ENCODE data around the gene TLR1.
"Not testable (repeated sequence)": the region's sequence is repeated elsewhere in the genome, so short reads cannot be mapped to it uniquely, and the experiment has no call there.

The TLR1 gene

GRCh38 chr4:38785041-38785790 is 19.4 kb downstream of the TLR1 start:
- FAIRE-seq (no peak), DNase-seq (ENCODE audit: insufficient read length) (no peak)
- TF ChIP-seq POLR2AphosphoS5 (IDR thresholded peaks at IDR 0.05; ENCODE audit: low read depth, low read length) (no peak), TAF1 (IDR thresholded peaks at IDR 0.05; ENCODE audit: borderline replicate concordance, low read depth, low read length) (no peak), POLR2A (IDR thresholded peaks at IDR 0.05; ENCODE audit: low read depth, low read length) (no peak)

- no peak for DNase-seq (ENCODE audit: insufficient read length)
- TF ChIP-seq POLR2AphosphoS5 (IDR thresholded peaks at IDR 0.05; ENCODE audit: low read depth, low read length) = no peak
- no peak for TF ChIP-seq TAF1 (IDR thresholded peaks at IDR 0.05; ENCODE audit: borderline replicate concordance, low read depth, low read length)
- no peak for TF ChIP-seq POLR2A (IDR thresholded peaks at IDR 0.05; ENCODE audit: low read depth, low read length)
- FAIRE-seq = peak; percentile 80
Measured at GRCh38 chr4:38784141-38784540, 20.4 kb downstream of the TLR1 start.

- TF ChIP-seq POLR2AphosphoS5 (IDR thresholded peaks at IDR 0.05; ENCODE audit: low read depth, low read length) = no peak
- TF ChIP-seq POLR2A (IDR thresholded peaks at IDR 0.05; ENCODE audit: low read depth, low read length) = no peak
- no peak for TF ChIP-seq TAF1 (IDR thresholded peaks at IDR 0.05; ENCODE audit: borderline replicate concordance, low read depth, low read length)
- FAIRE-seq = no peak
- no peak for DNase-seq (ENCODE audit: insufficient read length)
Measured at GRCh38 chr4:38783109-38783460, 21.5 kb downstream of the TLR1 start.

GRCh38 chr4:38782452-38783108 is 22.0 kb downstream of the TLR1 start, which contains the start of gene TLR10:
TSS of gene TLR10 (minus strand) at chr4:38782990. CDS start at chr4:38775590, 7,400 bp downstream.
- peak; percentile 62 for FAIRE-seq
- no peak for DNase-seq (ENCODE audit: insufficient read length)

GRCh38 chr4:38781854-38782261 is 22.7 kb downstream of the TLR1 start:
- DNase-seq (ENCODE audit: insufficient read length) (no peak), FAIRE-seq (peak; percentile 91)
- peak; percentile 6; the same call in 1 of the 2 replicates for TF ChIP-seq TAF1 (IDR thresholded peaks at IDR 0.05; ENCODE audit: borderline replicate concordance, low read depth, low read length)
- TF ChIP-seq POLR2AphosphoS5 (IDR thresholded peaks at IDR 0.05; ENCODE audit: low read depth, low read length) = peak; percentile 83
- TF ChIP-seq POLR2A (IDR thresholded peaks at IDR 0.05; ENCODE audit: low read depth, low read length) = peak; percentile 51; the same call in 1 of the 2 replicates

More at GRCh38 chr4:38782452-38783108, 22.0 kb downstream of the TLR1 start, which contains the start of gene TLR10:
- TF ChIP-seq POLR2AphosphoS5 (IDR thresholded peaks at IDR 0.05; ENCODE audit: low read depth, low read length) (peak; percentile 53), POLR2A (IDR thresholded peaks at IDR 0.05; ENCODE audit: low read depth, low read length) (peak; percentile 64), TAF1 (IDR thresholded peaks at IDR 0.05; ENCODE audit: borderline replicate concordance, low read depth, low read length) (0 out of 2 replicates have a peak, but pooled peaks have one; percentile 53)

DNA sequence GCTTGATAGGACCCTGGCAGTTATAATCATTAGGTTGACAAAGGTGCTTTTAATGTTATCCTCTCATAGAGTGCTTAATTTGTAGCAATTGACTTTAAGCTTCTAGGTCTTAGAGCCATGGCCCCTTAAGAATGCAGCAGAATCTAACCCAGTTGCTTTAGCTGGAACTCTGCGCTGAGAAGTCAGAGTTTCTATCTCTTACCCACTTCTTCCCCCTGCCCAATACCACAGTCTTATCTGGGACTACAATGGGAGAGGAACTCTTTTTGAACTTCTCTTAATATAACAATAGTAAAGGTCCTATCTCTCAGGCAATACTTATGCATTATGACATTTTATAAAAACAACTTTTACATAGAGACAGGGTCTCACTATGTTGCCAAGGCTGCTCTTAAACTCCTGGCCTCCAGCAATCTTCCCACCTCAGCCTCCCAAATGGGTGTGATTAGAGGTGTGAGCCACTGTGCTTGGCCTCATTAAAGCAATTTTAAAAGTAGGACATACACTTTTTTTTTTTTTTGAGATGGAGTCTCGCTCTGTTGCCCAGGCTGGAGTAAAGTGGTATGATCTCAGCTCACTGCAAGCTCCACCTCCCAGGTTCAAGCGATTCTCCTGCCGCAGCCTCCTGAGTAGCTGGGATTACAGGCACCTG is 23.6 kb downstream of the TLR1 start:
- TF ChIP-seq TAF1 (IDR thresholded peaks at IDR 0.05; ENCODE audit: borderline replicate concordance, low read depth, low read length) = no peak
- TF ChIP-seq POLR2A (IDR thresholded peaks at IDR 0.05; ENCODE audit: low read depth, low read length) = no peak
- no peak for TF ChIP-seq POLR2AphosphoS5 (IDR thresholded peaks at IDR 0.05; ENCODE audit: low read depth, low read length)
- FAIRE-seq (peak; percentile 67), DNase-seq (ENCODE audit: insufficient read length) (no peak)

DNA sequence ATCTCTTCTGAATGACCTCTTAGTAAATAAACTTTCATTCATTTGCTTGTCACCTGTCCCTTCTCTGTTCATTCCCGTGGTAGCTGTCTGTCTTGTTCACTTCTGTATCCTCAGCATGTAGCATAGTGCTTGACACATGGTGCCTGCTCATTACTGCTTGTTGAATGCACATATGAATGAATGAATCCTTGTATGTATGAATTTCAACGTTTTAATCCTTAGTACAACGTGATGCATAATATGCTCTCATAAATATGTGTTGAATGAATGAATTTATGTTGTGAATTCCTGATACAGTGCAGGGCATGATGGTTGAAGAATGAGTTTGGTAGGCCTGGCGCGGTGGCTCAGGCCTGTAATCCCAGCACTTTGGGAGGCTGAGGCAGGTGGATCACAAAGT is 24.8 kb downstream of the TLR1 start:
- peak; percentile 84 for FAIRE-seq

GRCh38 chr4:38777925-38778324 is 26.7 kb downstream of the TLR1 start:
- FAIRE-seq; DNase-seq (ENCODE audit: insufficient read length): not testable (repeated sequence)

More for the DNA sequence above, 24.8 kb downstream of the TLR1 start:
- DNase-seq (ENCODE audit: insufficient read length) = no peak
- TF ChIP-seq POLR2AphosphoS5 (IDR thresholded peaks at IDR 0.05; ENCODE audit: low read depth, low read length) (no peak), POLR2A (IDR thresholded peaks at IDR 0.05; ENCODE audit: low read depth, low read length) (no peak), TAF1 (IDR thresholded peaks at IDR 0.05; ENCODE audit: borderline replicate concordance, low read depth, low read length) (no peak)

DNA sequence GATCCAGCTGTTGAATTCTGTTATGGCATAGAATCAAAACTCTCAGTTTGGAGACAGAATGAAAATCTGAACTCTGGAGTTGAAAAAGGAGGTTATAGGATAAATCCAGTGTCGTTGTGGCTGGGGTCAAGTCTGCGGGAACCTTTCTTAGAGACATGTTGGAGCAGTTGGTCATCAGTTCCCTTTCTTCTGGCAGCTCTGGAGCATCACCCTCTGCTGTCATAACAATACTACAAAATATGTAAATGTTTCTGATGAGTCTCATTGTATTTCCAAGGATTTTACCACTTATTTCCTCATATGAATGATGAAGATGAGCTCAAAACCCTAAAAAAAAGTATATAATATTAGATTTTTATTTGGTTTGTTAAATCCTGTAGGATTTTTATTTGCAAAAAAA is 29.3 kb downstream of the TLR1 start:
- FAIRE-seq (peak; percentile 9), DNase-seq (ENCODE audit: insufficient read length) (no peak)
- TF ChIP-seq TAF1 (IDR thresholded peaks at IDR 0.05; ENCODE audit: borderline replicate concordance, low read depth, low read length) (no peak), POLR2AphosphoS5 (IDR thresholded peaks at IDR 0.05; ENCODE audit: low read depth, low read length) (no peak), POLR2A (IDR thresholded peaks at IDR 0.05; ENCODE audit: low read depth, low read length) (no peak)

DNA sequence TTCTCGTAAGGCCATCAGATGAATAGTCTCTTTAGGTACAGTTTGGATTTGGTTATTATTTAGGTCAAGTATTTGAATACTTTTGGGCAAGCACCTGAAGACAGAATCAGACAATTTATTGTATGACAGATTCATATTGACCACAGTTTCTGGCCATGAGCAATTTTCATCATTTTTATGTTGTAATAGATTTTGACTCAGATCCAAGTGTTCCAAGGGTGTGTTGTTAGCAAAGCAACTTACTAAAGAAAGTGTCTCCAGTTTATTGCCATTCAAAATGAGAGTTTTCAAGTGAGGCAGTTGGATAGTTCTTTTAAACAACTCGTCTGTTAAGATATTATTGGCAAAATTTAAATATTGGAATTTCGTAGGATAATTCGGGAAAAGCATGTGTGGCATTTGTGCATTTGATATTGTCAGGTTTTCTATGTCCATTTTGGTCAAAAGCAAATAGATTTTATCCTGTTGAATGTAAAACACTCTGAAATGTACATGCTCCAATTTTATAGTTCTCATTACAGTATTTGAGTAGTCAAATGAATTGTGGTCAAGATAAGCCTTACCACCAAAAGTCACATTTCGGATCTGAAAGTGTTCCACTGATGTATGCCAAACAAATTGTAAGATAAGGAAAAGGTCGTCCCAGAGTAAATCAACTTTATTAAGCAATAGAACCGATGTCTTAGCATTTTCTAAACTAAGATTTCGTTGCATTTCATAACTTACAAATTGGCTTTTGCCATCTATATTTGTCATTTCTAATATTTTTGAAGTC is 30.2 kb downstream of the TLR1 start:
- DNase-seq (ENCODE audit: insufficient read length) (no peak), FAIRE-seq (peak; percentile 82)
- TF ChIP-seq POLR2A (IDR thresholded peaks at IDR 0.05; ENCODE audit: low read depth, low read length) (no peak), TAF1 (IDR thresholded peaks at IDR 0.05; ENCODE audit: borderline replicate concordance, low read depth, low read length) (no peak), POLR2AphosphoS5 (IDR thresholded peaks at IDR 0.05; ENCODE audit: low read depth, low read length) (no peak)

DNA sequence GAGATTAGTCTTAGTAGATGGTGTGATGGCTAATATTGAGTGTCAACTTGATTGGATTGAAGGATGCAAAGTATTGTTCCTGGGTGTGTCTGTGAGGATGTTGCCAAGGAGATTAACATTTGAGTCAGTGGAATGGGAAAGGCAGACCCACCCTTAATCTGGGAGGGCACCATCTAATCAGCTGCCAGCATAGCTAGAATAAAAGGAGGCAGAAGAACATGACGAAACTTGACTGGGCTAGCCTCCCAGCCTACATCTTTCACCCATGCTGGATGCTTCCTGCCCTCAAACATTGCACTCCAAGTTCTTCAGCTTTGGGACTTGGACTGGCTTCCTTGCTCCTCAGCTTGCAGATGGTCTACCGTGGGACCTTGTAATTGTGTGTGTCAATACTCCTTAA is 34.3 kb downstream of the TLR1 start:
- FAIRE-seq; DNase-seq (ENCODE audit: insufficient read length): not testable (repeated sequence)
